GM23338 (cell line): ENCODE measurements around the gene CCDC86. TPM values are rescaled to one million over a fixed set of nuclear protein-coding genes. Genes with fewer than 3 reads are reported as not detected.

Experiments
- EZH2phosphoT487 ChIP-seq: fragments of 200-600 bp; sonication (generic); IDR thresholded peaks from one replicate; pipeline ENCODE4 v1.8.1; 2018; ENCODE audit warnings: antibody characterized with exemption; ENCODE audit not compliant: unreplicated experiment
- JUNB ChIP-seq: IDR thresholded peaks from one replicate; pipeline ENCODE4 v1.6.1; 2016; ENCODE audit warnings: antibody characterized with exemption; ENCODE audit not compliant: unreplicated experiment
- REST ChIP-seq: IDR thresholded peaks from one replicate; pipeline ENCODE4 v1.6.1; 2018; ENCODE audit warnings: antibody characterized with exemption; ENCODE audit not compliant: unreplicated experiment
- ZNF114 ChIP-seq: fragments of 250-450 bp; sonication (Bioruptor Pico); IDR thresholded peaks from 2 replicates; pipeline ENCODE4 v1.5.0; 2020; ENCODE audit warnings: mild to moderate bottlenecking, moderate library complexity
- polyA plus RNA-seq: library from polyadenylated mRNA; unstranded; fragments of >200 nt; fragmentation: Nextera tagmentation; extraction: Ambion mirVana; gene quantifications from 2 replicates; pipeline ENCODE4 v1.2.1, GENCODE V29; 2016
- total RNA-seq: library from RNA; depleted of rRNA; stranded (reverse); fragments of >200 nt; shearing (Covaris generic); gene quantifications from 2 replicates; pipeline ENCODE4 v1.2.3, GENCODE V29; 2014
- TF ChIP-seq, protein P1 (sequence below): fragments of 250-450 bp; sonication (Bioruptor Pico); IDR thresholded peaks from 2 replicates; pipeline ENCODE4 v1.5.0; 2020; ENCODE audit warnings: mild to moderate bottlenecking, moderate library complexity

Gene CCDC86
- total and polyA plus RNA-seq, 2 experiments from 2014 or later, result 67.3 to 98.5 TPM

DNA sequence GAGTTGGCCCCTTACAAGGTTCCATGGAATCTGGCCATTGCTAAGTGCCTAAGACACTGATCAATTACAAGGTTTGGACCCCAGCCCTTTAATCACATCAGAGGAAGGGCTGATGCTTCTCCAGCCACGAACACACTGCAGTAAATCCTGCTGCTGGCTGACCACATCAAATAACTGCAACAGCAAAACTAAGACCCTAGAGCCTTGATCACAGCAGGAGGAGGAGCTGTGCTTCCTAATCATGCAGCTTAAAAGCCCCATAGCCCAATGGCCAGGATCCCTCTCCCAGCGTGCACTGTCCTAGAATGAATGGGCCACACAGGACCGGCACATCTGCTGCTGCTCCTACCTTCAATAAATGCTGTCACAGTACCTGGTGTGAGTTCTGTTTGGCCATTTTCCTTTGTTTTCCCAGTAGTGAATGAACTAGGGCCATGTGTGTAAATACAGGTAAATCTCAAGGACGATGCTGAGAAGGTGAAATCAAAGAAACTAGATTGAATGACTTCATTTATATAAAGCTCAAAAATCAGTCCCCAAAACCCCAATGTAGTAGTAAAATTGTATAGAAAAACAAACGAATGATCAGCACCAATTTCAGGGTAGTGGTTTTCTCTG is 38.2 kb downstream of the CCDC86 start (continued):
- TF ChIP-seq, protein P1, sequence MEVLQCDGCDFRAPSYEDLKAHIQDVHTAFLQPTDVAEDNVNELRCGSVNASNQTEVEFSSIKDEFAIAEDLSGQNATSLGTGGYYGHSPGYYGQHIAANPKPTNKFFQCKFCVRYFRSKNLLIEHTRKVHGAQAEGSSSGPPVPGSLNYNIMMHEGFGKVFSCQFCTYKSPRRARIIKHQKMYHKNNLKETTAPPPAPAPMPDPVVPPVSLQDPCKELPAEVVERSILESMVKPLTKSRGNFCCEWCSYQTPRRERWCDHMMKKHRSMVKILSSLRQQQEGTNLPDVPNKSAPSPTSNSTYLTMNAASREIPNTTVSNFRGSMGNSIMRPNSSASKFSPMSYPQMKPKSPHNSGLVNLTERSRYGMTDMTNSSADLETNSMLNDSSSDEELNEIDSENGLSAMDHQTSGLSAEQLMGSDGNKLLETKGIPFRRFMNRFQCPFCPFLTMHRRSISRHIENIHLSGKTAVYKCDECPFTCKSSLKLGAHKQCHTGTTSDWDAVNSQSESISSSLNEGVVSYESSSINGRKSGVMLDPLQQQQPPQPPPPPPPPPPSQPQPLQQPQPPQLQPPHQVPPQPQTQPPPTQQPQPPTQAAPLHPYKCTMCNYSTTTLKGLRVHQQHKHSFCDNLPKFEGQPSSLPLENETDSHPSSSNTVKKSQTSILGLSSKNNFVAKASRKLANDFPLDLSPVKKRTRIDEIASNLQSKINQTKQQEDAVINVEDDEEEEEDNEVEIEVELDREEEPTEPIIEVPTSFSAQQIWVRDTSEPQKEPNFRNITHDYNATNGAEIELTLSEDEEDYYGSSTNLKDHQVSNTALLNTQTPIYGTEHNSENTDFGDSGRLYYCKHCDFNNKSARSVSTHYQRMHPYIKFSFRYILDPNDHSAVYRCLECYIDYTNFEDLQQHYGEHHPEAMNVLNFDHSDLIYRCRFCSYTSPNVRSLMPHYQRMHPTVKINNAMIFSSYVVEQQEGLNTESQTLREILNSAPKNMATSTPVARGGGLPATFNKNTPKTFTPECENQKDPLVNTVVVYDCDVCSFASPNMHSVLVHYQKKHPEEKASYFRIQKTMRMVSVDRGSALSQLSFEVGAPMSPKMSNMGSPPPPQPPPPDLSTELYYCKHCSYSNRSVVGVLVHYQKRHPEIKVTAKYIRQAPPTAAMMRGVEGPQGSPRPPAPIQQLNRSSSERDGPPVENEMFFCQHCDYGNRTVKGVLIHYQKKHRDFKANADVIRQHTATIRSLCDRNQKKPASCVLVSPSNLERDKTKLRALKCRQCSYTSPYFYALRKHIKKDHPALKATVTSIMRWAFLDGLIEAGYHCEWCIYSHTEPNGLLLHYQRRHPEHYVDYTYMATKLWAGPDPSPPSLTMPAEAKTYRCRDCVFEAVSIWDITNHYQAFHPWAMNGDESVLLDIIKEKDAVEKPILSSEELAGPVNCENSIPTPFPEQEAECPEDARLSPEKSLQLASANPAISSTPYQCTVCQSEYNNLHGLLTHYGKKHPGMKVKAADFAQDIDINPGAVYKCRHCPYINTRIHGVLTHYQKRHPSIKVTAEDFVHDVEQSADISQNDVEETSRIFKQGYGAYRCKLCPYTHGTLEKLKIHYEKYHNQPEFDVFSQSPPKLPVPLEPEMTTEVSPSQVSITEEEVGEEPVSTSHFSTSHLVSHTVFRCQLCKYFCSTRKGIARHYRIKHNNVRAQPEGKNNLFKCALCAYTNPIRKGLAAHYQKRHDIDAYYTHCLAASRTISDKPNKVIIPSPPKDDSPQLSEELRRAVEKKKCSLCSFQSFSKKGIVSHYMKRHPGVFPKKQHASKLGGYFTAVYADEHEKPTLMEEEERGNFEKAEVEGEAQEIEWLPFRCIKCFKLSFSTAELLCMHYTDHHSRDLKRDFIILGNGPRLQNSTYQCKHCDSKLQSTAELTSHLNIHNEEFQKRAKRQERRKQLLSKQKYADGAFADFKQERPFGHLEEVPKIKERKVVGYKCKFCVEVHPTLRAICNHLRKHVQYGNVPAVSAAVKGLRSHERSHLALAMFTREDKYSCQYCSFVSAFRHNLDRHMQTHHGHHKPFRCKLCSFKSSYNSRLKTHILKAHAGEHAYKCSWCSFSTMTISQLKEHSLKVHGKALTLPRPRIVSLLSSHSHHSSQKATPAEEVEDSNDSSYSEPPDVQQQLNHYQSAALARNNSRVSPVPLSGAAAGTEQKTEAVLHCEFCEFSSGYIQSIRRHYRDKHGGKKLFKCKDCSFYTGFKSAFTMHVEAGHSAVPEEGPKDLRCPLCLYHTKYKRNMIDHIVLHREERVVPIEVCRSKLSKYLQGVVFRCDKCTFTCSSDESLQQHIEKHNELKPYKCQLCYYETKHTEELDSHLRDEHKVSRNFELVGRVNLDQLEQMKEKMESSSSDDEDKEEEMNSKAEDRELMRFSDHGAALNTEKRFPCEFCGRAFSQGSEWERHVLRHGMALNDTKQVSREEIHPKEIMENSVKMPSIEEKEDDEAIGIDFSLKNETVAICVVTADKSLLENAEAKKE (CRISPR knock-in tag), result no peak
- TF ChIP-seq REST, result no peak
- no peak for TF ChIP-seq JUNB
- TF ChIP-seq EZH2phosphoT487, result no peak
- no peak for TF ChIP-seq ZNF114 (CRISPR knock-in tag)
